Loucy (cell line): ENCODE results near the gene CHCHD6.

Experiments used
- H2AFZ ChIP-seq: fragments of 200-600 bp; sonication (generic); 2 replicates; pipeline ENCODE4 v1.6.0; 2016; ENCODE audit warnings: antibody characterized with exemption, mild to moderate bottlenecking, low read length, moderate library complexity
- H3F3A ChIP-seq: fragments of 200-600 bp; 2 replicates; pipeline ENCODE4 v1.6.0; 2016; ENCODE audit warnings: antibody characterized with exemption, low read depth, mild to moderate bottlenecking
- H3K27me3 ChIP-seq: fragments of 200-600 bp; sonication (generic); 2 replicates; pipeline ENCODE4 v1.6.1; 2014; ENCODE audit warnings: low read length, mild to moderate bottlenecking; ENCODE audit not compliant: insufficient read depth, poor library complexity, severe bottlenecking
- H3K36me3 ChIP-seq: fragments of 200-600 bp; sonication (generic); 2 replicates; pipeline ENCODE4 v1.6.1; 2016; ENCODE audit warnings: low read length; ENCODE audit not compliant: insufficient read depth
- H3K4me1 ChIP-seq: fragments of 200-600 bp; sonication (generic); 2 replicates; pipeline ENCODE4 v1.5.1; 2014; ENCODE audit warnings: low read length, mild to moderate bottlenecking; ENCODE audit not compliant: insufficient read depth, poor library complexity, severe bottlenecking
- H3K4me2 ChIP-seq: fragments of 200-600 bp; sonication (generic); 2 replicates; pipeline ENCODE4 v1.6.0; 2014; ENCODE audit warnings: antibody characterized with exemption, low read length, low read depth, mild to moderate bottlenecking; ENCODE audit not compliant: poor library complexity, severe bottlenecking
- H3K4me3 ChIP-seq: fragments of 200-600 bp; sonication (generic); 2 replicates; pipeline ENCODE4 v1.5.1; 2014; ENCODE audit warnings: low read length, mild to moderate bottlenecking, mixed read lengths; ENCODE audit not compliant: poor library complexity, severe bottlenecking
- H3K79me2 ChIP-seq: fragments of 200-600 bp; sonication (generic); 2 replicates; pipeline ENCODE4 v1.6.1; 2014; ENCODE audit warnings: low read length; ENCODE audit not compliant: insufficient read depth
- H3K9ac ChIP-seq: fragments of 200-600 bp; sonication (generic); 2 replicates; pipeline ENCODE4 v1.6.0; 2014; ENCODE audit warnings: mild to moderate bottlenecking, low read depth, low read length, moderate library complexity; ENCODE audit not compliant: poor library complexity, severe bottlenecking
- H3K9me2 ChIP-seq: fragments of 200-600 bp; sonication (generic); replicated peaks from 2 replicates; pipeline ENCODE4 v1.6.1; 2016; ENCODE audit warnings: low read depth, low read length, mixed read lengths
- H3K9me3 ChIP-seq: fragments of 200-600 bp; sonication (generic); 2 replicates; pipeline ENCODE4 v1.6.1; 2014; ENCODE audit warnings: mild to moderate bottlenecking, antibody characterized with exemption, low read length, low read depth; ENCODE audit not compliant: insufficient read depth
- H4K20me1 ChIP-seq: fragments of 200-600 bp; sonication (generic); 2 replicates; pipeline ENCODE4 v1.6.0; 2014; ENCODE audit warnings: antibody characterized with exemption, low read length, mild to moderate bottlenecking; ENCODE audit not compliant: insufficient read depth, poor library complexity, severe bottlenecking
- EZH2phosphoT487 ChIP-seq: fragments of 200-600 bp; IDR thresholded peaks from 2 replicates; pipeline ENCODE4 v1.6.1; 2018; ENCODE audit warnings: antibody characterized with exemption, mild to moderate bottlenecking, moderate library complexity, borderline replicate concordance
- TF ChIP-seq, protein P1 (sequence below): fragments of 200-600 bp; sonication (generic); conservative IDR thresholded peaks from 2 replicates; pipeline ENCODE4 v1.5.1; 2014; ENCODE audit warnings: mild to moderate bottlenecking, antibody characterized with exemption, low read length

CHCHD6 gene

DNA sequence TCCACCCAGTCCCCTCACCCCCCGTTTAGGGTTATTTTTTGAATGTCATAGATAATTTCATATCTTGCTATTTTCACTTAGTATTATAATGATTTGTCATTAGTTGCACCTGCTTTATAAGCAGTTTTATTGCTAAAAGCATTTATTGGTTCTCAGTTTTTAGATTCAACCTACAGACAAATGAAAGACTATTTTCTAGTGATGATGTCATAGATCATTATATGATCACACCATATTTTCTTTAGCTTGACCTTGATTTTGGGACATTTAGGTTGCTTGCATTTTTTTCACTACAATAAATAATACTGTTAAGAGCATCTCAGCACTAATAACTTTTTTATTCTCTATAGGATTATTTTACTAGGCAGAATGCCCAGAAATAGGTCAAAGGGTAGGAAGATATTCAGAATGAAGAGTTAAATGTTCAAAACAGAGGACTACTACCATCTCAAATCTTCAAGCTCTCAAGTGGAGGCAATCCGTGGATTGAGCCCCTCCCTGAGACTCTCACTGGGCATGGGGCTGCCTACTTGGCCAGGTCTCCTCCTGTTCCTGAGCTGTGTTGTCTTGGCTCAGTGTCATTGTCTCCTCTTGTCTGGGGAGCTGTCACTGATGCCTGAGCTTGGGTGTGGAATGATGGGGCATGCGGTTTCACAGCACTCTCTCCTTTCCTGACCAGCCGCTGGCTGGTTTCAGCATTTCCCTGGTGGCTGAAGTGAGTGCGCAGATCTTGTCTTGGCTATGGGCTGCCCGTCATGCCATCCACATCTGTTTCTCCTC is 28.4 kb downstream of the CHCHD6 start:
- TF ChIP-seq, protein P1, sequence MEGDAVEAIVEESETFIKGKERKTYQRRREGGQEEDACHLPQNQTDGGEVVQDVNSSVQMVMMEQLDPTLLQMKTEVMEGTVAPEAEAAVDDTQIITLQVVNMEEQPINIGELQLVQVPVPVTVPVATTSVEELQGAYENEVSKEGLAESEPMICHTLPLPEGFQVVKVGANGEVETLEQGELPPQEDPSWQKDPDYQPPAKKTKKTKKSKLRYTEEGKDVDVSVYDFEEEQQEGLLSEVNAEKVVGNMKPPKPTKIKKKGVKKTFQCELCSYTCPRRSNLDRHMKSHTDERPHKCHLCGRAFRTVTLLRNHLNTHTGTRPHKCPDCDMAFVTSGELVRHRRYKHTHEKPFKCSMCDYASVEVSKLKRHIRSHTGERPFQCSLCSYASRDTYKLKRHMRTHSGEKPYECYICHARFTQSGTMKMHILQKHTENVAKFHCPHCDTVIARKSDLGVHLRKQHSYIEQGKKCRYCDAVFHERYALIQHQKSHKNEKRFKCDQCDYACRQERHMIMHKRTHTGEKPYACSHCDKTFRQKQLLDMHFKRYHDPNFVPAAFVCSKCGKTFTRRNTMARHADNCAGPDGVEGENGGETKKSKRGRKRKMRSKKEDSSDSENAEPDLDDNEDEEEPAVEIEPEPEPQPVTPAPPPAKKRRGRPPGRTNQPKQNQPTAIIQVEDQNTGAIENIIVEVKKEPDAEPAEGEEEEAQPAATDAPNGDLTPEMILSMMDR, result no peak
- no peak for TF ChIP-seq EZH2phosphoT487
- H3K27me3 ChIP-seq, result no peaks in the 10 kb centered on the region
- H3K9me2 ChIP-seq, result no peaks in the 10 kb centered on the region
- H3F3A ChIP-seq, result no peaks in the 10 kb centered on the region
- no peaks in the 10 kb centered on the region for H4K20me1 ChIP-seq
- peaks cover 35% of the 10 kb centered on the region; the same call in 1 of the 2 replicates for H3K36me3 ChIP-seq
- H3K9ac ChIP-seq, result no peak overlapping the region
- no peaks in the 10 kb centered on the region for H3K9me3 ChIP-seq
- H3K4me2 ChIP-seq, result no peak overlapping the region
- H3K4me1 ChIP-seq, result peaks cover 15% of the 10 kb centered on the region
- H3K4me3 ChIP-seq, result no peak overlapping the region
- no peaks in the 10 kb centered on the region for H3K79me2 ChIP-seq
- H2AFZ ChIP-seq, result no peak overlapping the region

DNA sequence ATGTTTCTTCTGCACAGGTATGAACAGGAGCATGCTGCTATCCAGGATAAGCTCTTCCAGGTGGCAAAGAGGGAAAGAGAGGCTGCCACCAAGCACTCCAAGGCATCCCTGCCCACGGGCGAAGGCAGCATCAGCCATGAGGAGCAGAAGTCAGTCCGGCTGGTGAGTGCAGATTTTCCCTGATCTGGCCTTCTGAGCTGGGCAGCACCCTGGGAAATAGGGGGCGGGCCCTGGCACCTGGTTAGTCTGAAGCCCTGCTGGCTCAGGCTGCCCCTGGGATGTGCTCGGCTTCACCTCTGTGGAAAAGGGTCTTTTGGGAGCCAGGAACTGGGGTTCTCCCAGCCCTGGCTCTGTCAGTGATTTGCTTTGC is 29.0 kb downstream of the CHCHD6 start:
- peaks cover 15% of the 10 kb centered on the region for H3K4me1 ChIP-seq
- no peak for TF ChIP-seq EZH2phosphoT487
- TF ChIP-seq, protein P1, result no peak
- no peaks in the 10 kb centered on the region for H3K27me3 ChIP-seq
- H3K9ac ChIP-seq, result no peak overlapping the region
- H4K20me1 ChIP-seq, result no peaks in the 10 kb centered on the region
- no peaks in the 10 kb centered on the region for H3K9me3 ChIP-seq
- H3K36me3 ChIP-seq, result peaks cover 37% of the 10 kb centered on the region; the same call in 1 of the 2 replicates
- H3F3A ChIP-seq, result no peaks in the 10 kb centered on the region
- no peak overlapping the region for H3K4me3 ChIP-seq
- H3K4me2 ChIP-seq, result no peak overlapping the region
- no peak overlapping the region for H2AFZ ChIP-seq
- no peaks in the 10 kb centered on the region for H3K79me2 ChIP-seq
- H3K9me2 ChIP-seq, result no peaks in the 10 kb centered on the region

DNA sequence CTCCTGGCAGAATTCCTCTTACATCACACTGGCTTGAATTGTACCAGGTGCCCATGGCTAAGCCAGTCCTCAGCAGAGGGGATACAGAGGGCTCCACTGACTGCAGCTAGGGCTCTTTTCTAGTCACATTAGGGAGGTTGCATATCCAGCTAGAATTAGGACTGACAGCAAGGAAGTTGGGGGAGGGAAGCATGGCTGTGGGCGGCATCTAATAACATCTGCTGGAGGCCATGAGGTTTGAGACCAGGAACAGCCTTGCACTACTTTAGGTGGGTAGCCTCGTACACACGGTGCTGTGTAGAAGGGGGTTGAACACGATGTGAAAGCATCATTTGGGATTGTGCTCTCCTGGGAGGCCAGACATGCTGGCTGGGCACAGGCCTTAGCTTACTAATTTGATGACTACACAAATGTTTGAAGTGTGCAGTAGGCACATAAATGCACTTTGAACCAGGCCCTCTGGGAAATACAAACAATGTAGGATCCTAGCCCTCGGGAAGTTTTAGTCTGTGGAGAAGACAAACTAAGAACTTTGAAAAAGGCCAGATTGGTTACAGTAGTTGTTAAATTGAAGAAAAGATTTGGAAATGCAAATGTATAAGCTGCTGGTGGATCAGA is 30.2 kb downstream of the CHCHD6 start:
- no peaks in the 10 kb centered on the region for H3K9me3 ChIP-seq
- no peaks in the 10 kb centered on the region for H4K20me1 ChIP-seq
- H3F3A ChIP-seq, result no peaks in the 10 kb centered on the region
- TF ChIP-seq EZH2phosphoT487, result no peak
- TF ChIP-seq, protein P1, result no peak
- H3K27me3 ChIP-seq, result no peaks in the 10 kb centered on the region
- no peak overlapping the region for H3K4me2 ChIP-seq
- H2AFZ ChIP-seq, result no peak overlapping the region
- H3K9ac ChIP-seq, result no peak overlapping the region
- peaks cover 39% of the 10 kb centered on the region; the same call in 1 of the 2 replicates for H3K36me3 ChIP-seq
- H3K4me1 ChIP-seq, result peaks cover 15% of the 10 kb centered on the region
- H3K79me2 ChIP-seq, result no peaks in the 10 kb centered on the region
- H3K4me3 ChIP-seq, result no peak overlapping the region
- H3K9me2 ChIP-seq, result no peaks in the 10 kb centered on the region
